HCT116 (cell line): ENCODE data around the gene FREY1. TPM values are rescaled to one million over a fixed set of nuclear protein-coding genes. Genes with fewer than 3 reads are reported as not detected.

Experiments used
- ATAC-seq: fragments of 200-7000 bp; cut with Tn5 transposase; 2 replicates; pipeline ENCODE4 v1.9.1; 2020; ENCODE audit warnings: mild to moderate bottlenecking, moderate library complexity
- BruUV-seq: library from RNA; stranded (reverse); fragments of 400-500 nt; replicated peaks from 2 replicates; lab custom pipeline; 2021; lab: Mats Ljungman, UMichigan
- CTCF ChIA-PET: fragments of 300-600 bp; sonication (Branson Sonifier 250); formaldehyde crosslinking; loops from one replicate; lab custom pipeline; 2021; ENCODE audit warnings: antibody characterized with exemption; lab: Charles Lee
- POLR2A ChIA-PET: fragments of 300-600, 350-600 bp; sonication (Branson Sonifier 250); formaldehyde crosslinking; loops from one replicate; lab custom pipeline; 2021; ENCODE audit warnings: antibody characterized with exemption; lab: Charles Lee
- RAD21 ChIA-PET, 2 experiments: fragments of 300-600 bp; sonication (Branson Sonifier 250); formaldehyde crosslinking; loops; one replicate each; lab custom pipeline; 2023; ENCODE audit warnings: low total read pairs in 2 of 2; ENCODE audit not compliant: uncharacterized antibody in 2 of 2, unreplicated experiment in 2 of 2, low non-redundant PET in 1 of 2; lab: Charles Lee
- DNase-seq: peaks from one replicate; pipeline ENCODE4 v3.0.0-alpha.2; 2010; ENCODE audit warnings: low read depth, low spot score
- H2AFZ ChIP-seq: fragments of 200-600 bp; shearing (Covaris generic), sonication (generic); 2 replicates; pipeline ENCODE4 v1.6.1; 2017; ENCODE audit warnings: low read depth, mixed run types, mixed read lengths, antibody characterized with exemption, low read length; ENCODE audit not compliant: poor library complexity, severe bottlenecking
- H3K27ac ChIP-seq: 2 replicates; pipeline ENCODE4 v1.5.1; 2012; ENCODE audit warnings: low read depth, low read length
- H3K27me3 ChIP-seq: fragments of 200-600 bp; sonication (generic); 2 replicates; pipeline ENCODE4 v1.6.1; 2016; ENCODE audit warnings: mixed run types, low read length, mixed read lengths; ENCODE audit not compliant: insufficient read depth
- H3K36me3 ChIP-seq, 2 experiments: fragments of 200-500 bp in 1 of 2; fragments of 200-600 bp in 1 of 2; sonication (Bioruptor generic) in 1 of 2; sonication (generic) in 1 of 2; 2 replicates each; pipeline versions ENCODE4 v1.5.1 to v1.6.1; 2014 to 2016; ENCODE audit warnings: low read length in 2 of 2, inconsistent platforms in 1 of 2, mixed read lengths in 1 of 2, mixed run types in 1 of 2; ENCODE audit not compliant: insufficient read depth in 2 of 2, control insufficient read depth in 1 of 2
- H3K4me1 ChIP-seq, 2 experiments: fragments of 200-600 bp in 1 of 2; sonication (generic) in 1 of 2; 2 replicates each; pipeline versions ENCODE4 v1.5.1 to v1.6.1; 2012 to 2017; ENCODE audit warnings: low read length in 2 of 2, inconsistent platforms in 1 of 2, mild to moderate bottlenecking in 1 of 2, mixed read lengths in 1 of 2, mixed run types in 1 of 2, moderate library complexity in 1 of 2; ENCODE audit not compliant: insufficient read depth in 2 of 2, control insufficient read depth in 1 of 2
- H3K4me2 ChIP-seq: fragments of 200-600 bp; sonication (generic); 2 replicates; pipeline ENCODE4 v1.6.1; 2017; ENCODE audit warnings: mixed run types, low read length, mixed read lengths
- H3K4me3 ChIP-seq, 2 experiments: fragments of 200-600 bp in 1 of 2; sonication (generic) in 1 of 2; replicated peaks in 1 of 2; 2 replicates each; pipeline ENCODE4 v1.5.1; 2011 to 2016; ENCODE audit warnings: low read length in 2 of 2, control low read depth in 1 of 2, low read depth in 1 of 2, mild to moderate bottlenecking in 1 of 2, mixed read lengths in 1 of 2, mixed run types in 1 of 2
- H3K79me2 ChIP-seq: fragments of 200-600 bp; sonication (generic); 2 replicates; pipeline ENCODE4 v1.6.1; 2017; ENCODE audit warnings: mild to moderate bottlenecking, mixed run types, low read length, moderate library complexity, mixed read lengths; ENCODE audit not compliant: insufficient read depth
- H3K9ac ChIP-seq: fragments of 200-600 bp; sonication (generic); 2 replicates; pipeline ENCODE4 v1.6.1; 2016; ENCODE audit warnings: low read length, mixed read lengths
- H3K9me2 ChIP-seq: fragments of 200-600 bp; sonication (generic), shearing (Covaris generic); 2 replicates; pipeline ENCODE4 v1.6.1; 2017; ENCODE audit warnings: mixed run types, mild to moderate bottlenecking, moderate library complexity; ENCODE audit not compliant: insufficient read depth
- H3K9me3 ChIP-seq, 2 experiments: fragments of 200-500 bp in 1 of 2; fragments of 200-600 bp in 1 of 2; sonication (Bioruptor generic) in 1 of 2; sonication (generic) in 1 of 2; 2 replicates each; pipeline ENCODE4 v1.6.1; 2014 to 2017; ENCODE audit warnings: low read length in 2 of 2, mixed read lengths in 2 of 2, inconsistent platforms in 1 of 2, low read depth in 1 of 2, mild to moderate bottlenecking in 1 of 2, mixed run types in 1 of 2, moderate library complexity in 1 of 2; ENCODE audit not compliant: control insufficient read depth in 1 of 2, insufficient read depth in 1 of 2
- H4K20me1 ChIP-seq: fragments of 200-600 bp; sonication (generic), shearing (Covaris generic); 2 replicates; pipeline ENCODE4 v1.6.1; 2017; ENCODE audit warnings: mixed run types, mild to moderate bottlenecking, moderate library complexity; ENCODE audit not compliant: insufficient read depth
- ATF3 ChIP-seq: IDR thresholded peaks from 2 replicates; pipeline ENCODE4 v1.6.1; 2012
- CBX3 ChIP-seq: IDR thresholded peaks from 2 replicates; pipeline ENCODE4 v1.6.1; 2012; ENCODE audit warnings: low read depth
- EGR1 ChIP-seq: IDR thresholded peaks from 2 replicates; pipeline ENCODE4 v1.6.1; 2012; ENCODE audit warnings: low read depth
- EZH2phosphoT487 ChIP-seq: fragments of 200-600 bp; IDR thresholded peaks from 2 replicates; pipeline ENCODE4 v1.6.1; 2018; ENCODE audit warnings: antibody characterized with exemption, borderline replicate concordance
- JUND ChIP-seq: IDR thresholded peaks from 2 replicates; pipeline ENCODE4 v1.6.1; 2012
- RAD21 ChIP-seq: IDR thresholded peaks from 2 replicates; pipeline ENCODE4 v1.6.1; 2012; ENCODE audit warnings: low read depth, mild to moderate bottlenecking
- REST ChIP-seq: IDR thresholded peaks from 2 replicates; pipeline ENCODE4 v1.6.1; 2012; ENCODE audit warnings: low read depth
- SP1 ChIP-seq: IDR thresholded peaks from 2 replicates; pipeline ENCODE4 v1.6.1; 2012; ENCODE audit warnings: low read depth
- ZBTB33 ChIP-seq: IDR thresholded peaks from 2 replicates; pipeline ENCODE4 v1.6.1; 2011; ENCODE audit warnings: mild to moderate bottlenecking, low read length, moderate library complexity; ENCODE audit not compliant: insufficient replicate concordance; ENCODE audit errors: extremely low read depth
- ZFX ChIP-seq: fragments of 450-650 bp; IDR thresholded peaks from 2 replicates; pipeline ENCODE4 v1.6.1; 2017
- intact Hi-C: fragments of 100-400 bp; cut with micrococcal nuclease; formaldehyde crosslinking; loops from 2 replicates; pipeline ENCODE4 v1.10.0; 2022
- total RNA-seq: library from RNA; stranded (reverse); gene quantifications from one replicate; pipeline ENCODE4 v1.2.1, GENCODE V29; 2021; ENCODE audit not compliant: unreplicated experiment

FREY1 gene
- total RNA-seq, 1 experiment from 2014 or later = 0.96 TPM

- ATAC-seq = no peak
- Histone ChIP-seq H3K9ac (no peak overlapping the region), H3K9me3 (no peaks in the 10 kb centered on the region), H3K4me1 (peaks cover 0 to 7% of the 10 kb centered on the region in 2 experiments; a peak in 1 of 4 replicates), H3K9me2 (no peaks in the 10 kb centered on the region), H3K36me3 (no peaks in the 10 kb centered on the region), H3K27ac (no peak overlapping the region), H3K79me2 (no peaks in the 10 kb centered on the region), H3K4me2 (no peak overlapping the region), H3K4me3 (no peak overlapping the region), H2AFZ (no peak overlapping the region), H4K20me1 (no peaks in the 10 kb centered on the region), H3K27me3 (no peaks in the 10 kb centered on the region)
- RAD21 ChIA-PET = no interaction called here
- BruUV-seq = no TSS peak
- intact Hi-C loops = no loop called here
- no peak for DNase-seq
- CTCF ChIA-PET = no interaction called here
- TF ChIP-seq SP1 (no peak), REST (no peak), ZFX (no peak), CBX3 (no peak)
- TF ChIP-seq, all 23 proteins: peak for 0
- POLR2A ChIA-PET = no interaction called here
These were observed 17.1 kb downstream of the FREY1 start for GRCh38 chr11:45889966-45890365.

- intact Hi-C loops = no loop called here
- Histone ChIP-seq H3K79me2 (no peaks in the 10 kb centered on the region), H3K27me3 (no peaks in the 10 kb centered on the region), H3K4me3 (no peak overlapping the region), H3K27ac (no peak overlapping the region), H3K9me3 (no peaks in the 10 kb centered on the region), H3K4me2 (no peak overlapping the region), H3K9me2 (no peaks in the 10 kb centered on the region), H2AFZ (no peak overlapping the region), H3K9ac (no peak overlapping the region), H3K36me3 (no peaks in the 10 kb centered on the region), H3K4me1 (peaks cover 0 to 8% of the 10 kb centered on the region in 2 experiments; a peak in 1 of 4 replicates), H4K20me1 (no peaks in the 10 kb centered on the region)
- TF ChIP-seq EGR1 (no peak), ATF3 (no peak), SP1 (no peak), RAD21 (no peak), ZBTB33 (no peak), JUND (no peak), EZH2phosphoT487 (no peak)
- ChIA-PET POLR2A (no interaction called here), CTCF (no interaction called here), RAD21 (no interaction called here)
- no peak for DNase-seq
- no TSS peak for BruUV-seq
- no peak for ATAC-seq
These were observed 17.5 kb downstream of the FREY1 start for GRCh38 chr11:45889555-45889954.
